Endothelial cell of umbilical vein (primary cell): ENCODE data around the gene SPOP. TPM values are rescaled to one million over a fixed set of nuclear protein-coding genes. Genes with fewer than 3 reads are reported as not detected.

Experiments used
- BruUV-seq: library from RNA; stranded (reverse); fragments of 400-500 nt; replicated peaks from 2 replicates; lab custom pipeline; 2021; lab: Mats Ljungman, UMichigan
- CTCF ChIA-PET: fragments of 300-600, 350-600 bp; sonication (Branson Sonifier 250); formaldehyde crosslinking; loops from one replicate; lab custom pipeline; 2021; ENCODE audit warnings: antibody characterized with exemption, inconsistent platforms; lab: Charles Lee
- POLR2A ChIA-PET: fragments of 300-600, 350-600 bp; sonication (Branson Sonifier 250); formaldehyde crosslinking; loops from one replicate; lab custom pipeline; 2021; ENCODE audit warnings: antibody characterized with exemption, inconsistent platforms; lab: Charles Lee
- DNase-seq: peaks from one replicate; pipeline ENCODE4 v3.0.0-alpha.2; 2011; ENCODE audit warnings: low read depth, low spot score
- FAIRE-seq: peaks from 2 replicates; lab custom pipeline; 2011; peaks lifted over from hg19 to GRCh38; lab: Jason Lieb, UNC
- H2AFZ ChIP-seq: 2 replicates; pipeline ENCODE4 v1.6.0; 2012; ENCODE audit warnings: low read depth, low read length, control low read depth, inconsistent platforms
- H3K27ac ChIP-seq: 2 replicates; pipeline ENCODE4 v1.5.1; 2011; ENCODE audit warnings: low read depth, mild to moderate bottlenecking, control low read depth, low read length, moderate library complexity; ENCODE audit not compliant: insufficient read depth
- H3K27me3 ChIP-seq, 2 experiments: 2 replicates each; pipeline versions ENCODE4 v1.6.0 to v1.6.1; 2011; ENCODE audit warnings: low read length in 2 of 2, mixed read lengths in 1 of 2; ENCODE audit not compliant: control insufficient read depth in 2 of 2, insufficient read depth in 2 of 2
- H3K36me3 ChIP-seq, 2 experiments: 2 replicates in 1 of 2; 3 replicates in 1 of 2; pipeline ENCODE4 v1.5.1; 2011; ENCODE audit warnings: low read length in 2 of 2, mild to moderate bottlenecking in 1 of 2, moderate library complexity in 1 of 2; ENCODE audit not compliant: control insufficient read depth in 2 of 2, insufficient read depth in 2 of 2; ENCODE audit errors: extremely low read depth in 1 of 2
- H3K4me1 ChIP-seq: 3 replicates; pipeline ENCODE4 v1.5.1; 2011; ENCODE audit warnings: mild to moderate bottlenecking, low read length; ENCODE audit not compliant: control insufficient read depth, insufficient read depth; ENCODE audit errors: extremely low read depth
- H3K4me2 ChIP-seq: 2 replicates; pipeline ENCODE4 v1.6.1; 2011; ENCODE audit warnings: low read length, control low read depth, mixed read lengths; ENCODE audit not compliant: insufficient read depth
- H3K4me3 ChIP-seq, 3 experiments: fragments of 200-600 bp in 1 of 3; sonication (generic), shearing (Covaris generic) in 1 of 3; replicated peaks in 1 of 3; 2 replicates each; pipeline ENCODE4 v1.5.1; 2011 to 2016; ENCODE audit warnings: control low read depth in 3 of 3, low read length in 3 of 3, mild to moderate bottlenecking in 2 of 3, inconsistent platforms in 1 of 3, low read depth in 1 of 3, moderate library complexity in 1 of 3; ENCODE audit not compliant: insufficient read depth in 1 of 3
- H3K79me2 ChIP-seq: 2 replicates; pipeline ENCODE4 v1.6.0; 2012; ENCODE audit warnings: low read length, inconsistent platforms; ENCODE audit not compliant: control insufficient read depth, insufficient read depth
- H3K9ac ChIP-seq: replicated peaks from 2 replicates; pipeline ENCODE3; 2011; ENCODE audit warnings: low read length, control low read depth; ENCODE audit not compliant: insufficient read depth; ENCODE audit errors: extremely low read depth
- H3K9me1 ChIP-seq: replicated peaks from 3 replicates; pipeline ENCODE4 v1.6.0; 2011; ENCODE audit warnings: mild to moderate bottlenecking, low read length; ENCODE audit not compliant: control insufficient read depth, insufficient read depth; ENCODE audit errors: extremely low read depth
- H3K9me3 ChIP-seq: replicated peaks from 2 replicates; pipeline ENCODE4 v1.5.1; 2012; ENCODE audit warnings: low read length, inconsistent platforms; ENCODE audit not compliant: control insufficient read depth, insufficient read depth
- H4K20me1 ChIP-seq: replicated peaks from 2 replicates; pipeline ENCODE3; 2011; ENCODE audit warnings: mild to moderate bottlenecking, low read length; ENCODE audit not compliant: control insufficient read depth, insufficient read depth; ENCODE audit errors: extremely low read depth
- CTCF ChIP-seq, 2 donors: IDR thresholded peaks; 1 replicate in 1 of 2; 2 replicates in 1 of 2; pipeline ENCODE4 v1.5.1; 2011; ENCODE audit warnings: low read length in 2 of 2, mild to moderate bottlenecking in 2 of 2, moderate library complexity in 2 of 2, control low read depth in 1 of 2, inconsistent platforms in 1 of 2, low read depth in 1 of 2; ENCODE audit not compliant: insufficient read depth in 1 of 2; ENCODE audit errors: extremely low read depth in 1 of 2
- EZH2 ChIP-seq: IDR thresholded peaks from 2 replicates; pipeline ENCODE4 v1.6.1; 2012; ENCODE audit warnings: borderline replicate concordance, low read depth, mild to moderate bottlenecking, moderate library complexity, low read length, inconsistent platforms; ENCODE audit not compliant: severe bottlenecking
- GATA2 ChIP-seq: IDR thresholded peaks from 2 replicates; pipeline ENCODE4 v1.7.0; 2011; ENCODE audit warnings: low read depth, mild to moderate bottlenecking, moderate library complexity, mixed read lengths, low read length; ENCODE audit not compliant: insufficient read length, insufficient read depth
- MYC ChIP-seq: IDR thresholded peaks from one replicate; pipeline ENCODE4 v1.6.1; 2011; ENCODE audit warnings: mild to moderate bottlenecking, low read depth, low read length
- POLR2A ChIP-seq: IDR thresholded peaks from 2 replicates; pipeline ENCODE4 v1.6.1; 2012; ENCODE audit warnings: low read depth, mild to moderate bottlenecking, control low read depth, low read length
- POLR2AphosphoS5 ChIP-seq: IDR thresholded peaks from 2 replicates; pipeline ENCODE4 v1.6.1; 2012; ENCODE audit warnings: low read depth, mild to moderate bottlenecking, control low read depth, low read length, moderate library complexity; ENCODE audit not compliant: insufficient read depth
- dilution Hi-C: fragments of 300-500 bp; cut with MboI; formaldehyde crosslinking; loops from one replicate; pipeline ENCODE4 v1.15.0; 2019; ENCODE audit warnings: low sequenced_read_pairs; ENCODE audit not compliant: extremely low pct_ligation_motif_present
- intact Hi-C: fragments of 100-400 bp; cut with micrococcal nuclease; formaldehyde crosslinking; loops from one replicate; pipeline ENCODE4 v1.10.0; 2022
- polyA plus RNA-seq, 4 experiments: library from polyadenylated mRNA; depleted of rRNA in 3 of 4; stranded (reverse) in 3 of 4; unstranded in 1 of 4; fragments of >200 nt; gene quantifications; 2 replicates each; pipeline versions ENCODE4 v1.2.1 to v1.2.3, GENCODE V29; 2011 to 2012; ENCODE audit warnings: missing spikeins in 1 of 4
- total RNA-seq: library from RNA; stranded (reverse); gene quantifications from 2 replicates; pipeline ENCODE4 v1.2.3, GENCODE V29; 2021

Gene SPOP
- total and polyA plus RNA-seq, 2 donors (not counting 3 experiments of a cell fraction or from before 2014, with no cell fraction given), result 46.9 to 61.0 TPM

GRCh38 chr17:49691677-49692191 is 13.8 kb upstream of the SPOP start:
- peaks cover 44% of the 10 kb centered on the region for H3K4me1 ChIP-seq
- peak overlapping the region; percentile 7 for H2AFZ ChIP-seq
- ChIA-PET POLR2A (interaction anchor here (1.0 kb wide), 1 partner anchor 14 kb away, joined by 3 read pairs; the partner anchor contains the start of gene SPOP), CTCF (interaction anchor here (0.7 to 24.3 kb wide), 14 partner anchors 10 to 305 kb away, joined by 3 to 786 read pairs (median 4); partner anchors contain the start of genes NXPH3 and SPOP)
- no peaks in the 10 kb centered on the region for H3K27me3 ChIP-seq
- no peaks in the 10 kb centered on the region for H3K9me3 ChIP-seq
- no peaks in the 10 kb centered on the region for H3K79me2 ChIP-seq
- no peak for TF ChIP-seq EZH2
- no peak for TF ChIP-seq GATA2
- TF ChIP-seq POLR2AphosphoS5, result no peak
- no peak for TF ChIP-seq POLR2A
- TF ChIP-seq MYC, result no peak
- no peak for TF ChIP-seq CTCF (IDR thresholded peaks at IDR 0.05; ENCODE audit: extremely low read depth in 1 of 2, insufficient read depth in 1 of 2, low read depth in 1 of 2, low read length in 2 of 2)
- BruUV-seq, result no TSS peak
- no peaks in the 10 kb centered on the region for H4K20me1 ChIP-seq
- intact Hi-C loops (no loop called here), dilution Hi-C loops (no loop called here)
- no peak for FAIRE-seq
- H3K4me3 ChIP-seq, result no peak overlapping the region
- H3K4me2 ChIP-seq, result no peak overlapping the region
- no peak overlapping the region for H3K9ac ChIP-seq
- no peaks in the 10 kb centered on the region for H3K9me1 ChIP-seq
- H3K36me3 ChIP-seq, result no peaks in the 10 kb centered on the region
- no peak for DNase-seq
- H3K27ac ChIP-seq, result no peak overlapping the region
